Measurements from ENCODE around the gene KRTAP10-8.
"Not testable (repeated sequence)": the region's sequence is repeated elsewhere in the genome, so short reads cannot be mapped to it uniquely, and the experiment has no call there.

The KRTAP10-8 gene

GRCh38 chr21:44648557-44649311 lies 36.9 kb downstream of the KRTAP10-8 start:
- DNase-seq = no peak

GRCh38 chr21:44649521-44650100 lies 37.7 kb downstream of the KRTAP10-8 start:
- no peak for DNase-seq

GRCh38 chr21:44650265-44650972 lies 38.5 kb downstream of the KRTAP10-8 start:
- no peak for DNase-seq

GRCh38 chr21:44650973-44651675 lies 39.2 kb downstream of the KRTAP10-8 start:
- no peak for DNase-seq

- DNase-seq = no peak
Measured at GRCh38 chr21:44653123-44653522, 41.2 kb downstream of the KRTAP10-8 start.

- DNase-seq = peak in 1 of 2 experiments; percentile 24
Measured at GRCh38 chr21:44653656-44654575, 42.0 kb downstream of the KRTAP10-8 start.

GRCh38 chr21:44654576-44655175 lies 42.8 kb downstream of the KRTAP10-8 start, which contains the start of gene KRTAP12-4:
Gene KRTAP12-4 (minus strand): TSS chr21:44654659. CDS start chr21:44654614, 45 bp downstream.
- DNase-seq = no peak

- DNase-seq = no peak
Measured at GRCh38 chr21:44656868-44657267, 45.0 kb downstream of the KRTAP10-8 start.

GRCh38 chr21:44657635-44658540 lies 46.0 kb downstream of the KRTAP10-8 start, which contains the start of gene KRTAP12-3:
Gene KRTAP12-3 (plus strand): TSS chr21:44657932. CDS start chr21:44657980, 48 bp downstream.
- no peak for DNase-seq

GRCh38 chr21:44658541-44658910 lies 46.6 kb downstream of the KRTAP10-8 start:
- no peak for DNase-seq

- DNase-seq = no peak
Measured at GRCh38 chr21:44658913-44659595, 47.2 kb downstream of the KRTAP10-8 start.

GRCh38 chr21:44661567-44661966 lies 49.7 kb downstream of the KRTAP10-8 start:
- not testable (repeated sequence) for DNase-seq
